ENCODE measurements around the gene INSIG1.

DNA sequence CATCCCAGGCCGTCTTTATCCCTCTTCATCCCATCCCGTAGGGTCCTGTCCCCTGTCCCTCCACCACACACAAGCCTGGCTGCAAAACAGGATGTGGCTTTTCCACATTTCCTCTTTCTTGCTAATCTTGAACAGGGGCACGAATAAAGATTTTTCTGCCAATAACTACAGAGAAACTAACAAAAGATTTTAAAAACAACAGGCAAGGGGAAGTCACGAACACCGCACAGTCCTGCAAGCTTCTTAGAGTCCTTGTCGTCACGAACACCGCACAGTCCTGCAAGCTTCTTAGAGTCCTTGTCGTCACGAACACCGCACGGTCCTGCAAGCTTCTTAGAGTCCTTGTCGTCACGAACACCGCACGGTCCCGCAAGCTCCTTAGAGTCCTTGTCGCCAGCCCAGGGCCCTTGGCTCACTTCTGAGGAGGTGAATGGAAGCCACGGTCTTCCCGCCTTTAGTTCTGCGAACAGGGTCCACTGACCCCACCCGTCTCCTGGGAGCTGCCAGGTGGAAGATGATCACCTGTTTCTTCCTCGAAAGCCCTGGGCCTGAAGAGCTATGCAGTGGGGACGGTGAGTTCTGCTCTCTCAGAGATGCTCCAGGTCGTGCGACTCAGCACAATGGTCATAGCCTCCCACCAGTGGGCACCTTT, 10.3 kb upstream of the INSIG1 start:
- TF ChIP-seq FOXA1 (IDR thresholded peaks at IDR 0.05) (no peak), FOXM1 (IDR thresholded peaks at IDR 0.05; ENCODE audit: borderline replicate concordance) (no peak), SP1 (IDR thresholded peaks at IDR 0.05) (no peak), BHLHE40 (IDR thresholded peaks at IDR 0.05; ENCODE audit: borderline replicate concordance) (no peak), SUZ12 (IDR thresholded peaks at IDR 0.05) (no peak), CTBP1 (IDR thresholded peaks at IDR 0.05; ENCODE audit: borderline replicate concordance) (no peak), ZNF384 (IDR thresholded peaks at IDR 0.05) (no peak), HDGF (IDR thresholded peaks at IDR 0.05; ENCODE audit: borderline replicate concordance) (no peak), FOXK2 (IDR thresholded peaks at IDR 0.05) (no peak), LEF1 (IDR thresholded peaks at IDR 0.05; ENCODE audit: borderline replicate concordance) (no peak), TARDBP (IDR thresholded peaks at IDR 0.05) (no peak), L3MBTL2 (conservative IDR thresholded peaks at IDR 0.05) (no peak), ELF4 (IDR thresholded peaks at IDR 0.05) (no peak)

Data from HEK293T (cell line).